ENCODE data around the gene MEF2D. TPM values are rescaled to one million over a fixed set of nuclear protein-coding genes. Genes with fewer than 3 reads are reported as not detected.

Gene MEF2D
- total RNA-seq, 1 donor from 2014 or later: 3.8 TPM

DNA sequence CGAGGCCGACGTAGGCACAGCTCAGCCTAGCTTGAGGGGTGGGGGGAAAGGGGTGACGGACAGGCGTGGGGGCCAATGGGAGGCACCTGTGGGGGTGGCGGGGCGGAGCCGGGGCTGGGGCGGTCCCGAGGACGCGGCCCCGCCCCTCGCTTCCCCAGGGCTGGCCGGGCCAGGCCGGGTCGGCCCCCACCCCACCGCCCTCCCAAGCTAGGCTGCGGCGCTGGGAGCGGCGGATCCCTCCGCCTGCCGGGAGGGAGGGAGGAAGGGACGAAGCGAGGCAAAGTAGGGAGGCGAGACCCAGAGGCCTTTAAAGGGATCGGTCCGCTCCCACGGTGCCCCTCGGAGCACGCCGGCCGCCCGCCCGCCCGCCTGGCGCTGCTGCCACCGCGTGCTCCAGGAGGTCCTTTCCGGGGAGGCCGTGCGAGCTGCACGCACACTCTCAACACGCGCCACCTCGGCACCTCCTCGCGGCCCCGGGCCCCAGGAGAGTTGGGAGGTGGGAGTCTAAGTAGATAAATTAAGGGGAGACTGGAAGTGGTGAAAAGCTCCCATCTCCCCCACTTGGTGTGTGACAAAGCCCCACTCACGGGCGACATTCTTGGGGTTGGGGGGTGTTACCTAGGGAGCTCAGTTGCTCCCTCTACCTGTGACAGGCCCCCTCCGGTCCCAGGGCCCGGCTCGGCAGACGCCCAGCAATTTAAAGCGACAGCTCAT is 375 bp upstream of the MEF2D start:
- peak; percentile 88 for DNase-seq (ENCODE audit: low read depth, low spot score)

DNA sequence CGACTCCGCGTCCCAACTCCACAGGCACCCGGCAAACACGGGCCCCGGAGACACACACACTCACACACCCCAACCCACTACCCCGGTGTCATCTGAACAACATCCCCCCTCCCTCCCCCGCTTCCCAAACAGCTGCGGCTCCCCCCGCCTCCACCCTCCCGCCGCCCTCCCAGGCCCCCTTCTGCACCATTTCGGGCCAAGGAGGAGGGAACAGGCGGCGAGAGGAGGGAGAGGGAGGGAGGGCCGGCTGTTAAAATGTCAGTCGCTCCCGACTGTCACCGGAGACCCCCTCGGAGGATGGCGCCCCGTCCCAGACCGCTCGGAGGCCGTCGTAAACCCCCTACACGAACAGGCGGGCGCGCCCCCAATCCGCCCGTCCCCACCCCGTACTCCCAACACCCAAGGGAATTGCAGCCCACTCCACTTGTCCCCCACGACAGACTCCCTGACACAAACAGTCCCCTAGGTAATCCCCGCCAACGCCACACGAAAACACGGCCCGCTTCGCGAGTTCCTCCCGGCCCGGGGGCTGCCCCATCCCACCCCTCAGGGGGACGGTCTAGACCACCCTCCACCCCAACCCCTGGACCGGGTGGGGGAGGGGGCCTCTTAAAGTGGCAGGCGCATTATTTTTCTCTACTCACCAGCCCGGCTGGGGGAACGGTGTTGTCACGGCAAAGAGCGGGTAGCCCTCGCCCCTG is 583 bp downstream of the MEF2D start:
- no peak for DNase-seq (ENCODE audit: low read depth, low spot score)

DNA sequence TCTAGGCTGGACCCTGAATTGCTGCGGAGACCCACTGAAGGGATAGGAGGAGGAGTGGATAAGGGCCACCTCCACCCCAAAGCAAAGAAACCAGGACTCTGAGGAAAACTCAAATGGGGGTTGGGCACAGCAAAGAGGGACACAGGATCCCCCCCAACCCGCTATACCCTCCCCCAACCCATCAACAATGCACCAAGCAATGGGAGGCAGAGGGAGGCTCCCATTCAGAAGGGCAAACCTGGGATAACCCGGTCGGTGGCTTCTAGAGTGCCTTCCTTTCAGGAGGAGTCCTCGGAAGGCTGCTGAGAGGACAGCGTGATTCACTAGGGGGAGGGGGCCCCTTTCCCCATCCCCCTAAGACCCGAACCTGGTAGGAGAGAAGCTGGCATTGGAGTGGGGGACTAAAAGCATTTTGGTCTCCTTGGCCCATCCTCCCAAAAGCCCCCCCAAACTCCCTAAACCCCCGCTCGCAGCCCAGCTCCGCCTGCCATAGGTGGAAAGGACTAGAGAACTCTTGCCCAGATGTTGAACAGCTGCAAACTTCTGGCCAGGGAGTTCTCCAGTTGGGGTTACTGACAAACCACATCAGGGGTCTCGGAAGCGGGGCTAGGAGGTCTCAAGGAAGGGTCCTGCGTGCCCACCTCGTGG is 1.3 kb downstream of the MEF2D start:
- DNase-seq (ENCODE audit: low read depth, low spot score): no peak

DNA sequence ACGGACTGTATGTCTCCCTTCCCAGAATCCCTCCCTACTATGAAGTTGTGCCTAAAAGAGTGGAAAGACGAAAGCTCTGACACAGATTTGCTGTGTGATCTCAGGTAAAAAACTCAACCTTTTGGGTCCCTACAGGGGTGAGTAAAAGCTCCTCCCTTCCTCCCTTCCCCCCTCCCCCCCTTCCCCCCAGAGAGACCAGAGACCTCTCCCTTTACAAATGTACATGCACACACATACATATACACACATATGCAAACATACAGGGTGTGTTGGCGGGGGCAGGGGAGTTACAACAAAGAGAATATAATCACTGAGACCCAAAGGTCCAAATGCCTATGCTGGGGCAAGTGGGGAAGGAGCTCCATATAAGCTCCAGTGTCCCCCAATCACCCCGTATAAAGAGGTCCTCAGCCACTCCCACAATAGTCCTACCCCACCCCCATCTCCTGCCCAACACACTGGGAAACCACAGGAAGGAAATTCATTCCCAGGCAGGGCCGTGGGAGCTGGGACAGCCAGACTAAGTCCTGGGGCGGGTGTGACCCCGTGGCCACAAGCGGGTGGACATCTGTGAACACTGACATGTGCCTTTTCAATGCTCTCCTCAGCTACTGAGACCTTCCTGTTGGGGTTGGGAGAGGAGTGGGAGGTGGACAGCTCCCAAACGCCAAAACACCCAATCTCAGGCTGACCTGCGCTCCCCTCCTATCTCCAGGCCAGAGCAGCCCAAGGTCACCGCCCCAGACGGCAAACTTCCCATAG is 2.0 kb downstream of the MEF2D start:
- no peak for DNase-seq (ENCODE audit: low read depth, low spot score)

DNA sequence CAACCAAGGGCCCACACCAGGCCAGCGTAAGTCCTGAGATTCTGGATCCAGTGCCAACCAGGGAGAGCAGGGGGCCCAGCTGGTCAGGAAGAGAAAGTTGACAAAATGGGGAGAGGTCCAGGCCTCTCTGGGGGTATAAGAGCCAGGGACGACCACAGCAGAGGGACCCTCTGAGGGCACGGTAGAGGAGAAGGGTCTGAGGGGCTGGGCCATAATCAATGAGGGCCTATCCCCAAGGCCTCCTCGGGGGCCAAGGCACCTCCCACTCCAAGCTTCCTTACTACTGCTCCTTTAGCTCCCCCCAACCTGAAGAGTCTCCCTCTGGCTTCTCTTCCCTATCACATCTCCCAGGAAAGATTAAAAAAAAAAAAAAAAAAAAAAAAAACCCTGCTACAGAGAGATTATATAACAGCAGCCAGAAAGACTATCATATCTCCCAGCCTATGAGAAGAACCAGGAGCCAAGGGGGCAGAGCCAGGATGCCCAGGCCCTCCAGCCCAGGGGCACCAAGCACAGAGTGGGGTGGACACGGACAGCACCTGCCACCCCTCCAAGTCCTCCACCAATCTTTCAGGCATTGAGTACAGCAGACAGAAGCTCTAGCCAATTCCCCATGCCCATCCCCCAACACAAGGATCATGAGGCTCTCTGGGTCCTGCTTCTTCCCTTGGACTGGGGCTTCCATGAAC is 2.7 kb downstream of the MEF2D start:
- DNase-seq (ENCODE audit: low read depth, low spot score): no peak

DNA sequence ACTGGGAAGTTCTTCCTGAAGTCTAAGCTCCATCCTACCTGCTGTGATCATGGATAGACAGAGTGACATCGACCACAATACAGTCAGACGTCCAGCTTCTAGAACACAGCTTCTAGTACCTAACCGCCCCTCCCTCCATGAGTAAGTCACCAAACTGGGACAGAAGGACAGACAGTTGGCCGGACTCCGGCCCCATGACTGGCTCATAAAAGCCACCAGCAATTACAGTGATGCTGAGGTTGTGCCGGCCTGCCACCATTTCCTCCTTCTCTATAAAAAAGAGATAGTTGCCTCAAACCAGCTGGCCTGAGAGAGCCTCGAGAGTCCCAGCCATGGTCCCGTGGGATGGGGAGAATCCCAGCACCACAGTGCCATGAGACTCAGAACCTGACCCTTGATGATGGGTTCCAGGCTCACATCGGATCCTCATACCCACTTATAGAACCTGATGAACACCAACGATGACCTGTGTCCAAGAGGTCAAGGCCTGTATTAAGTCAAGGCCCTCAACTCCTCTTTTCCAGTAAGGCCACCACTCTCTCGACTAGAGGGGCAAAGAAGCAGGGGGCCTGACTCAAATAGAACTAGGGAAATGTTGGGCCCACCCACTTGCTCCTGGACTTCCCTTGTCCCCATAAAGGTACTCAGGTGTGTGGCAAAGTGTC is 3.4 kb downstream of the MEF2D start:
- no peak for DNase-seq (ENCODE audit: low read depth, low spot score)

DNA sequence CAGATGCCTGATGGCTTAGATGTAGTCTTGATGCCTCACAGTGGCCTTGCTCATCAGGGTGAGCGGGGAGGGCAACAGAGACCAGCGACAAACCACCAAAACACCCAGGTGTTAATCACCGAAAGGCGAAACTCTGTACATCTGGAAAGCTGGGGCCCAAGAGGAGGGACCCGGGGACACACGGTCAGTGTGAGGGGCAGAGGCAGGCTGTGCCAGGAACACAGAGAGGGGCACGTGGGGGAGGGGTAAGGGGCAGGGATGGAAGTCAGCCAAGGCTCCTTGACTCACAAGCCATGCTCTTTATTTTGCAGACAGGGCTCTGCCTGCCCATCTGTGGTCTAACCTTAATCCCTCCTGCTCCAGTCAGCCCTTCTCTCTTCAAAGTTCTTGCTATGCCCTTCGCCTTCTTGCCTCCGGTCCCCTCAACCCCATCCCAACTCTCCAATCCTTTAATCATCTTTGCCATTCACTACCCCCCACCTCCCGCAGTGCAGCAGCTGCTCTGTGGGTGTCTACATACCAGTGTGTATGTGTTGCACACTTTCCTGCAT is 4.3 kb downstream of the MEF2D start:
- DNase-seq (ENCODE audit: low read depth, low spot score): no peak

DNA sequence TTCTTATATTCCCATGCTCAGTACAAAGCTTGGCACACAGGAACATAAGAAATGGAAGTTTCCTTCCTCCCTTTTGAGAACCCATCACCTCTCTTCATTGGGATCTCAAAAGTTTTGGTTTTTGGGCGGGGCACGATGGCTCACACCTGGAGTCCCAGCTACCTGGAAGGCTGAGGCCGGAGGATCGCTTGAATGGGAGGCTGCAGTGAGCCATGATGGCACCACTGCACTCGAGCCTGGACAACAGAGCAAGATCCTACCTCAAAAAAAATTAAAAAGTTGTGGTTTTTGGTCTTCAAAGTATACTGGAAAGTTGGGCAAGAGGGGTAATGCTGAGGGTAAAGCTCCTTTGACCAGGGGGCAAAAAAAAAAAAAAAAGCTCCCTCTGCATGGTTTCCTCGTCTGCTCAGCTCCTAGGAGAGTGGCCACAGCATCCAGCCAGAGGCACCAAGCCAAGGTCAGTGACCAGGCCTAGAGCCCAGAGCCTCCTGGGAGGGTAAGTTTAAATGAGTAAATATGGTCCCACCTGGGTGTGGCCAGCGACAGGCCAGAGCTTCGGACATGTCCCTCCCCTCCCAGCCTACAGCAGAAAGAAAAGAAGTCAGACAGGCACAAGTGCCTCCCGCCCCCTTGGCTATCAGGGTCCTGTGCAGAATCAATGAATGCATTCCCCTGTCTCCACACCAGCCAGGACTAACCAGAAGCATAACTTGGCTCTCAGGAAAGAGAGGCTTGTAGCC is 5.0 kb downstream of the MEF2D start:
- DNase-seq (ENCODE audit: low read depth, low spot score): no peak

DNA sequence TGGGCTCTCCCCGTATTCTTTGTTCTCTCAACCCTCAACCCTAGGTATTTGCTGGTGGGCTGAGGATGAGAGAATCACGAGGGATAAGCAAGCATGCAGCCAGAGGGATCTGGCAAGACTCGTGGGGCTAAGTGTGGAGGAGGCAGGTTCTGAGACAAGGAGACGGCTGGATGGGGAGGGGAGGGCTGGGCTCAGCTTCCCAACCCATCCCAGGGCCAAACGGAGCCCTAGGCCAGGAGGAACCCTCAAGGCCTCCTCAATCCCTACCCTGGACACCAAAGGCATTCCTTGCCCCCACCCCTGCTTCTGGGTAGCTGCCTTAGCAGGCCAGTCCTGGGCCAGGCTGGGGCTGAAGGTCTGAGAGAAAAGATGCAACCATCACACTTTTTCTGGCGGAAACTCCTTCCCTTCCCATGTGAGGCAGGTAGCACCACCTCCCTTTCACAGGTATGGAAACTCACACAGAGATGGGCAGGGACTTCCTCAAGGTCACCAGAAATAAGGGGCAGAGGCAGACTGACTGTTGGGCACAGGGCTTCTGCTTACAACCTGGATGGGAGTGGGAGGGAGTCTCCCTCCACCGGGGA is 6.2 kb downstream of the MEF2D start:
- no peak for DNase-seq (ENCODE audit: low read depth, low spot score)

DNA sequence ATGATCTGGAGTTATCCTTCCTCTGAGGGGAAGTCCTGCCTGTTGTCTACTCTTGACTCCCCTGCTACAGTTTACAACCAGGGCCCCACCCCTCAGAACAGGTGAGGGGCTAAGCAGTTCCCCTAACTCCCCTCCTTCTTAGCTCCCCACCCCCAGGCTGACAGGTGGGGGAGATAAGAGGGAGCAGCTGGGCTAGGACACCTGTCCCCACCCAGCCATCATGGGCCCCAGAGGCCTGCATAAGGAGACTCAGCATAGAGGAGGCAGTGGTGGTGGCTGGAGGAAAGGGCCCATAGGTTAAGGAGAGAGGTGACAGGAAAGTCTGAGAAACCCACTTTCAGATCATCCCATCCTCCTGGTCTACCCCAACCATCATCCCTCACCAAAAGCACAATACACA is 6.8 kb downstream of the MEF2D start:
- DNase-seq (ENCODE audit: low read depth, low spot score): no peak

DNA sequence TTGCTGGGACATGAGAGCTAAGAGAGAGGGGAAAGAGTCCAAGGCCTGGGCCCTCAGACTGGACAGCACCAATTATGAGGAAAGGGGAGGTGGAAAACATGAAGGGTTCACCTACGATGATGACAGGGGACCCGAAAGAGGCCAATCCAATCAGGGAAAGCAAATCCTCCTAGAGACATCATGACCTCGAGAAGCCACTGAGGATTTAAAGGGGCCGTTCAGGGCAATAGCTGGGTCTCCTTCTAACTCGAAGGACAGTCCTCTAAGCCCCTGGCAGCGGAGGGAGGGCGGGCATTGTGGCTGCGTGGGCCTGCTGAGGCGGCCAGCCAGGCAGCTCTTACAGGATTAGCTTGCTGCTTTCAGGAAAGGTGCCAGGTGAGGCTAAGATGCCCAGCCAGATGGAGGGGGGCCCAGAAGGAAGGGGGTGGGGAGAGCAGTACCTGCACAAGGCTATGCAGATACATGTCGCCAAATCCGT is 7.4 kb downstream of the MEF2D start:
- no peak for DNase-seq (ENCODE audit: low read depth, low spot score)

DNA sequence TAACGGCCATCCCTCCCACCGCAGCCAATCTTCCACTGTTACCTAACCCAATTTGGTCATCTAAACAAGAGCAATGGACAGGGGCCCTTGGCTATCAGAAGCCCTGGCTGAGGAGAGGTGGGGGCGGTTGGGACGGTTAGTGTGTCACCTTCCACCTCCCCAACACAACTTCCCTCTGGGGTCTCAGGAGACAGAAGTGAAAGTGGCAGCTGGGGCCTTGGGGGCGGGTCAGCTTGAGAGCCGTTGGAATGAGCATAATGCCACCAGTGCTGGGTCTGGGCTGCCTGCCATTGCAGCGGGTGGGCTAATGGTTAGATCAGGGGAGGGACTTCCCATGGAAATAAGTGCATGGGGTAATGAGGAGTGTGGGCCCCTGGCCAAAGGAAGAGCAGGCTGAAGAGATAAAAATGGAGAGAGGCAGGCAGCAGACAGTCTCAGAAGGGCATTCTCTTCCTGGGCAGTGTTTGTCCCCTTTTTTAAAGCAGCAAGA is 7.9 kb downstream of the MEF2D start:
- no peak for DNase-seq (ENCODE audit: low read depth, low spot score)

DNA sequence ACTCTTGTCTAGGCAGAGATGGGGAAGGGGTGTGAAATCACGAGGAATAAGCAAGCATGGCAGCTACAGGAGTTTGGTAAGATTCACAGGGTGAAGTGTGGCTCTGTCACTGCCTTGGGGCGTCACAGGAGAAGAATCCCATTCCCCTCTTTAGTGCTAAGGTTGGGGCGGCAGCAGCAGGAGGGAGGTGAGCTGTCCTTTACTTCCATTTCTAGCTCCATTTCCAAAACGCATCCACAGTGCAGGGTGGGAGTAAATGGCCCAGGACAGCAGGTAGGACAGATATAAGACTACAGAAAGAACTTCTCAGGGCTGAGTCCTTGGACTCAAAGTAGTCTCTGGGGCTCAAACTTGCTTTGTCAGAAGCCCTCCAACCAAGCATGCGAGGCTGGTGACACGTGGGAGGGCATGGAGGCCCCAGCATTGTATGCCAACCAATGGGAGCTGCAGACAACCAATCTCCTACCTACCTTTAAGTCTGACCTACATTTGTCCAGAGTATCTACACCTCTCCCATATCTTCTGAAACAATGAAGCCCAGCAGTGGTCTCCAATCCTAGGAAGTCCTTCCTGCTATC is 8.5 kb downstream of the MEF2D start:
- no peak for DNase-seq (ENCODE audit: low read depth, low spot score)

DNA sequence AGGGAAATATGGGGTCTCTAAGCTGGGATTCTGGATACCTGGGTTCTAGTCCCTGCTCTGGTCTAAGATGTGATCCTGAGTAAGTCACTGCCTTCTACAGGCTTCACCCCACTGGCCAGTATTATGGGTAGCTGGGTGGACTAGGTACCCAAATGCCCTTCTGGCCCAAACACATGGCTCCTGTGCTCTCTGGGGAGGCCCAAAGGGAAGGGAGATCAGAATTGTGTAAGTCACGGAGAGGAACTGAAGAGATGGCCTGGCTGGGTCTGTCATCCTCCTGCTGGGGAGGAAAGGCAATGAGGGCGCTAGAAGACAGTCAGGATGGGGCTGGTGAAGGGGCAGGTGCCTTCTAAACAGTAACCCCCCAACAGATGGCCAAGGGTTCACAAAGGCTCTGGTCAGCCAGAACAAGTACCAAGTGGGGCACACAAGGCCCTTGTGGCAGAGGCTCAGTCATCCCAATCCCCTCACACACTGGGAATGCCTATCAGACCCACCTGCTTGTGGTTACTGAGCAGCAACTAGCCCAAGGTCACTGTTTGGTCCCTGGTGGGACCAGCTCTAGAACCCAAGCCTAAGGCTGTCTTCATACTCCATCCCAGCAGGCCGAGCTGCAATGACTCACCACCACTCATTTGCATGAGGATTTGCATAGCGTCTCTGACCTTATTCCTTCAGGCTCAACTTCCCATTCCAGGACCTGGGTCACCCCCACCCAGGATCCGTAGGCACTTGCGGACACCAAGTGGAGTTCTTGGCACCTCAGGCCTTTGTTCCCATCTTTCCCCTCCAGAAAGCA is 9.2 kb downstream of the MEF2D start:
- DNase-seq (ENCODE audit: low read depth, low spot score): no peak

DNA sequence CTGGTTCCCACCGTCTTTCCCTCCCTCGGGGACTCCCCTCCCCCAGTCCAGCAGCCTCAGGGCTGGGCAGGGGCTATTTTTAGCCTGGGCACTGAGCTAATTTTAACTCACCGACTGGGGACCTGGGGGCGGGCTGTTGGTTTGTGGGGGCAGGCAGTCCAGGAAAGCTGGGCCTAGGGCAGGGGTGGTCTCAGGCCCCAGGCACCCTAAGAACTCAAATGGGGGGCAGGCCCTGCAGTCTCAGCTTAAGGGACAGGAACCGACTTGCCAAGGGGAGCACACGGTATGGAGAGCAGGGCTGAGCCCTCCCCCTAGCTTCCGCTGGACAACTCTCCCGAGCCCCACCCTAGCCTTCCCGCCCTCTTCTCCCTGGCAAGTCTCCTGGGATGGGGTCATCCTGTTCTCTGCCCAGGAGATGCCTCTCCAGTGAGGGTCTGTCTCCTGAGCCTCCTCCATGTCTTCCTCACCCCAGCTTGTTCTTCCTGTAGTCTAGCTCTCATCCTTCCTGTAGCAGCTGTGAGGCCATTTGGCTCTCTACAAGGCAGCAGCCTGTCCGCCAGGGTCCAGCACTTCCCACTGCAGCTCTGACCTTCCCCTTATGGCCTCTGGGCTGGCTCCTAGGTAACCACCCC is 10.1 kb downstream of the MEF2D start:
- no peak for DNase-seq (ENCODE audit: low read depth, low spot score)

DNA sequence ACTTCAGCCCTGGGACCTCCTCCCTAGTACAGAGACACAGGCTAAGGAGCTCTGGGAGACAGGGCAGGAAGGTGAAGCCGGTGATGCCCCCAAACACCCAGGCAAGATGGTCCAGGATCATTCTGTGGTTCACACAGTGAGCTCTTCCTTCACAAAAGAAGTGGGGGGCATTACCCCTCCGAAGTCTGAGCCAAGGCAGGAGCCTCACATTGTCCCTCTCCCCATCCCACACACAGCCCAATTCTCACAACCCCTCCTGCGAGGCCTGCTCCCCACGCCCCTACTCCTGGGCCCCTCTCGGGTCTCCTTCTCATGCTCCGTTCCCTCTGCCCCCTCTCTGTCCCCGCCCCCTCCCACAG is 10.7 kb downstream of the MEF2D start:
- DNase-seq (ENCODE audit: low read depth, low spot score): no peak

DNA sequence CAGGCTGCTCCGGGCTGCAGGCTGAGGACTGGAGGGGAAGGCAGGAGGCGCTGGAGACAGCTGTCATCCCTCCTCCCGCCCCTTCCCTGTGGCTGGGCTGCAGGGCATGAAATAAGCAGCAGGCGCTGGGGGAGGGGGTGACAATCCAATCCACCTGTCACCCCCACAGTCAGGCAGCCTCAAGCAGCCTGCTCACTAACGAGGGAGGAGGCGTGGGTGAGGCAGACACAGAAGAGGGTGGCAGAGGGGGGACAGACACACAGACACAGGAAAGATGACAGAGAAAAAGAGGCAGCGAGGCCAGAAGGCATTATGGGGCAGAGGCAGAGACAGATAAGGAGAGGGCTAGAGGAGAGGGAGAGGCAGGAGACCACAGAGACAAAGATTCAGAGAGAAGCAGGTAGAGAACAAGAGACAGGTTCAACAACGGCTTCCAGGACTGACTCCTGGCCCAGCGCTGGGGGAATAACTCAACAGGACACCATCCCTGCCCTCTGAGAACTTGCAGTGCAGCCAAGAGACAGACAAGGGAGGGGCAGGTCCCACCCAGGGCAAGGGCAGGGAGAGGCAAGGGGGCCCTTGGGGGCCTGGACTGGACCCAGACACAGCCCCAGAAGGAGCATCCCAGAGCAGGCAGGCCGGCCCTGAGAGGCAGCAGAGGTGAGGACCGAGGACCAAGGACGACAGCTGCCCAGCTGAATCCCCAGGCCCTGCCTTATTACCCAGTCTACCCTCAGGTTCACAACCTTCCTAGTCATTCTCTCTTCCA is 11.2 kb downstream of the MEF2D start:
- no peak for DNase-seq (ENCODE audit: low read depth, low spot score)
